K562 (cell line): ENCODE results near the gene KCTD17. TPM values are rescaled to one million over a fixed set of nuclear protein-coding genes. Genes with fewer than 3 reads are reported as not detected.

Experiments used
- ATAC-seq: fragments of 200-7000 bp; cut with Tn5 transposase; 3 replicates; pipeline ENCODE4 v1.9.1; 2020; ENCODE audit warnings: moderate library complexity
- BruUV-seq: library from RNA; stranded (reverse); fragments of 400-500 nt; replicated peaks from 2 replicates; lab custom pipeline; 2021; lab: Mats Ljungman, UMichigan
- CTCF ChIA-PET: fragments of 300-600 bp; formaldehyde crosslinking; extraction: SDS; loops from one replicate; lab custom pipeline; 2021; ENCODE audit warnings: low intra/inter-chr PET ratio; lab: Yijun Ruan, JAX
- POLR2A ChIA-PET: fragments of 300-600, 350-650 bp; sonication (Branson Sonifier 250); formaldehyde crosslinking; extraction: SDS; loops from one replicate; lab custom pipeline; 2021; ENCODE audit warnings: antibody characterized with exemption, inconsistent platforms; lab: Yijun Ruan, JAX
- DNase-seq, 4 experiments: peaks; one replicate each; pipeline versions ENCODE4 v3.0.0 to v3.0.0-alpha.2; 2011 to 2018; ENCODE audit warnings: low spot score in 3 of 4, mixed read lengths in 3 of 4; ENCODE audit errors: extremely low read depth in 1 of 4
- FAIRE-seq: peaks from 2 replicates; lab custom pipeline; 2011; peaks lifted over from hg19 to GRCh38; lab: Jason Lieb, UNC
- H2AFZ ChIP-seq: 2 replicates; pipeline ENCODE4 v1.6.0; 2011; ENCODE audit warnings: low read depth, low read length, control low read depth, inconsistent platforms
- H3K27ac ChIP-seq: fragments of 200-600 bp; 3 replicates; pipeline ENCODE4 v1.8.0; 2011; ENCODE audit warnings: low read depth, mild to moderate bottlenecking, control low read depth, inconsistent platforms, low read length, moderate library complexity, mixed read lengths; ENCODE audit errors: extremely low read depth
- H3K27me3 ChIP-seq, 2 experiments: fragments of 300-600 bp in 1 of 2; 2 replicates in 1 of 2; 3 replicates in 1 of 2; pipeline versions ENCODE4 v1.6.0 to v1.8.0; 2011; ENCODE audit warnings: inconsistent platforms in 2 of 2, low read length in 2 of 2, mild to moderate bottlenecking in 1 of 2, mixed read lengths in 1 of 2, moderate library complexity in 1 of 2; ENCODE audit not compliant: control insufficient read depth in 2 of 2, insufficient read depth in 2 of 2
- H3K36me3 ChIP-seq: fragments of 300-600 bp; 3 replicates; pipeline ENCODE4 v1.8.0; 2011; ENCODE audit warnings: mild to moderate bottlenecking, low read length, inconsistent platforms; ENCODE audit not compliant: control insufficient read depth, insufficient read depth
- H3K4me1 ChIP-seq, 2 experiments: fragments of 200-600 bp in 1 of 2; replicated peaks in 1 of 2; 2 replicates in 1 of 2; 3 replicates in 1 of 2; pipeline versions ENCODE4 v1.5.1 to v1.8.0; 2011; ENCODE audit warnings: inconsistent platforms in 2 of 2, low read length in 2 of 2, mild to moderate bottlenecking in 1 of 2, mixed read lengths in 1 of 2, moderate library complexity in 1 of 2; ENCODE audit not compliant: control insufficient read depth in 2 of 2, insufficient read depth in 2 of 2
- H3K4me2 ChIP-seq: 2 replicates; pipeline ENCODE4 v1.6.1; 2011; ENCODE audit warnings: low read length, control low read depth, inconsistent platforms, mixed read lengths; ENCODE audit not compliant: insufficient read depth
- H3K4me3 ChIP-seq: fragments of 200-600 bp; sonication (generic), shearing (Covaris generic); 2 replicates; pipeline ENCODE4 v1.5.1; 2016; ENCODE audit warnings: control low read depth, inconsistent platforms
- H3K79me2 ChIP-seq: fragments of 200-600 bp; 3 replicates; pipeline ENCODE4 v1.8.0; 2011; ENCODE audit warnings: low read length, inconsistent platforms; ENCODE audit not compliant: control insufficient read depth, insufficient read depth
- H3K9ac ChIP-seq, 2 experiments: 2 replicates each; pipeline versions ENCODE4 v1.6.0 to v1.6.1; 2011; ENCODE audit warnings: low read depth in 2 of 2, low read length in 2 of 2, control low read depth in 1 of 2, inconsistent platforms in 1 of 2, mild to moderate bottlenecking in 1 of 2, mixed read lengths in 1 of 2; ENCODE audit not compliant: insufficient read depth in 1 of 2
- H3K9me1 ChIP-seq: one replicate; pipeline ENCODE4 v1.6.0; 2011; ENCODE audit warnings: inconsistent platforms, mild to moderate bottlenecking, low read length, moderate library complexity; ENCODE audit not compliant: control insufficient read depth, insufficient read depth
- H3K9me3 ChIP-seq: replicated peaks from 2 replicates; pipeline ENCODE4 v1.5.1; 2011; ENCODE audit warnings: low read depth, low read length, inconsistent platforms; ENCODE audit not compliant: control insufficient read depth, insufficient read depth
- H4K20me1 ChIP-seq: replicated peaks from 2 replicates; pipeline ENCODE4 v1.6.1; 2011; ENCODE audit warnings: low read length, inconsistent platforms, mixed read lengths; ENCODE audit not compliant: control insufficient read depth, insufficient read depth
- DMBX1 ChIP-seq: fragments of 250-450 bp; sonication (Bioruptor Pico); IDR thresholded peaks from 2 replicates; pipeline ENCODE4 v1.8.0; 2022; ENCODE audit warnings: inconsistent platforms, mild to moderate bottlenecking, moderate library complexity, borderline replicate concordance
- E4F1 ChIP-seq: fragments of 250-450 bp; sonication (Bioruptor Pico); IDR thresholded peaks from 2 replicates; pipeline ENCODE4 v1.5.0; 2021; ENCODE audit warnings: mild to moderate bottlenecking, borderline replicate concordance
- ELF4 ChIP-seq: fragments of 450-650 bp; formaldehyde crosslinking; IDR thresholded peaks from 2 replicates; pipeline ENCODE4 v1.4.0; 2022; ENCODE audit warnings: missing genetic modification characterization
- EP400 ChIP-seq: fragments of 450-650 bp; IDR thresholded peaks from 2 replicates; pipeline ENCODE4 v1.6.1; 2017; ENCODE audit warnings: antibody characterized with exemption, mild to moderate bottlenecking, moderate library complexity
- GABPB1 ChIP-seq: sonication (generic); formaldehyde crosslinking; IDR thresholded peaks from 2 replicates; pipeline ENCODE4 v1.8.0; 2022; ENCODE audit warnings: mild to moderate bottlenecking, missing genetic modification reagents
- TBP ChIP-seq: optimal IDR thresholded peaks from 2 replicates; pipeline ENCODE3; 2011; ENCODE audit warnings: low read depth, low read length, improper control_type of control experiment
- YY1 ChIP-seq, 3 experiments: IDR thresholded peaks; 2 replicates each; pipeline ENCODE4 v1.6.1; 2011; ENCODE audit warnings: low read length in 2 of 3, mild to moderate bottlenecking in 2 of 3, moderate library complexity in 2 of 3, borderline replicate concordance in 1 of 3, control low read depth in 1 of 3, low read depth in 1 of 3; ENCODE audit not compliant: insufficient read depth in 3 of 3, insufficient replicate concordance in 2 of 3, control insufficient read depth in 1 of 3, insufficient read length in 1 of 3; ENCODE audit errors: extremely low read depth in 1 of 3
- ZBTB26 ChIP-seq: fragments of 450-650 bp; formaldehyde crosslinking; IDR thresholded peaks from 2 replicates; pipeline ENCODE4 v1.4.0; 2022; ENCODE audit warnings: missing genetic modification characterization
- WGBS: fragments of 100-300 bp; shearing (Covaris generic); methylation state at CpG from one replicate; pipeline ENCODE4 v1.1.6; 2016; ENCODE audit warnings: low coverage, mixed read lengths; ENCODE audit not compliant: insufficient coverage; ENCODE audit errors: missing lambda C conversion rate; 5-methylcytosine and 5-hydroxymethylcytosine counted together
- in situ Hi-C: fragments of 300-500 bp; cut with MboI; formaldehyde crosslinking; loops from 4 replicates; pipeline ENCODE4 v1.15.0; 2018; ENCODE audit warnings: inconsistent platforms, mixed read lengths
- intact Hi-C: fragments of 100-400 bp; cut with micrococcal nuclease; formaldehyde crosslinking; loops from 2 replicates; pipeline ENCODE4 v1.14.2; 2022
- polyA plus RNA-seq, 8 experiments: library from polyadenylated mRNA; depleted of rRNA in 4 of 8; stranded (reverse) in 5 of 8; unstranded in 3 of 8; fragments of >200 nt; fragmentation: Nextera tagmentation in 2 of 8; fragmentation: Illumina TruSeq in 1 of 8; extraction: Ambion mirVana in 2 of 8; extraction: Trizol in 1 of 8; gene quantifications; 2 replicates each; pipeline versions ENCODE4 v1.2.1 to v1.2.3, GENCODE V29; 2011 to 2014; ENCODE audit warnings: inconsistent platforms in 1 of 8, missing spikeins in 1 of 8
- total RNA-seq, 7 experiments: library from RNA; depleted of rRNA in 6 of 7; stranded (reverse); fragments of >200 nt in 6 of 7; fragmentation: Illumina TruSeq in 2 of 7; extraction: Trizol in 2 of 7; gene quantifications; 2 replicates each; pipeline versions ENCODE4 v1.2.1 to v1.2.3, GENCODE V29; 2011 to 2021; ENCODE audit warnings: low replicate concordance in 1 of 7

Gene KCTD17
- total and polyA plus RNA-seq, 9 of the 15 experiments (the other 6 are each of a cell fraction or from before 2014, with no cell fraction given): 0.22 to 0.90 (median 0.49) TPM; not detected in 2

GRCh38 chr22:37057226-37057625 lies 5.7 kb downstream of the KCTD17 start:
- intact Hi-C loops (no loop called here), in situ Hi-C loops (no loop called here)
- Histone ChIP-seq H3K9me3 (no peaks in the 10 kb centered on the region), H3K9ac (no peak overlapping the region), H3K79me2 (no peaks in the 10 kb centered on the region), H2AFZ (no peak overlapping the region), H3K4me3 (no peak overlapping the region), H3K9me1 (no peaks in the 10 kb centered on the region), H3K27me3 (peaks cover 13 to 79% of the 10 kb centered on the region in 2 experiments; a peak in 4 of 5 replicates), H3K4me2 (no peak overlapping the region), H3K4me1 (peaks cover 0 to 15% of the 10 kb centered on the region in 2 experiments; a peak in 2 of 5 replicates), H4K20me1 (no peaks in the 10 kb centered on the region; the same call in 1 of the 2 replicates), H3K36me3 (no peaks in the 10 kb centered on the region), H3K27ac (no peak overlapping the region)
- WGBS: 2% methylated on average over 8 of the region's 9 CpGs
- ChIA-PET POLR2A (no interaction called here), CTCF (no interaction called here)
- TF ChIP-seq YY1 (IDR thresholded peaks at IDR 0.05; ENCODE audit: borderline replicate concordance in 1 of 3, control insufficient read depth in 1 of 3, extremely low read depth in 1 of 3, insufficient read depth in 3 of 3, insufficient read length in 1 of 3, insufficient replicate concordance in 2 of 3, low read depth in 1 of 3, low read length in 2 of 3): no peak
- TF ChIP-seq E4F1: no peak
- TF ChIP-seq EP400: no peak
- TF ChIP-seq TBP: no peak
- TF ChIP-seq GABPB1 (CRISPR knock-in tag): no peak
- no peak for TF ChIP-seq DMBX1 (CRISPR knock-in tag)
- TF ChIP-seq ZBTB26 (CRISPR knock-in tag): no peak
- TF ChIP-seq ELF4: no peak
- ATAC-seq: no peak
- DNase-seq: no peak
- FAIRE-seq: no peak
- no TSS peak for BruUV-seq
